Left ventricle myocardium inferior (tissue), 1 donor: ENCODE measurements around the gene AHSG. TPM values are rescaled to one million over a fixed set of nuclear protein-coding genes. Genes with fewer than 3 reads are reported as not detected.

Source experiments
- DNase-seq: peaks from one replicate; pipeline ENCODE4 v3.0.0-alpha.2; 2020
- H3K27ac ChIP-seq: fragments of 200-600 bp; replicated peaks from 2 replicates; pipeline ENCODE4 v1.8.0; 2021
- H3K27me3 ChIP-seq: fragments of 200-600 bp; 2 replicates; pipeline ENCODE4 v1.8.0; 2021; ENCODE audit warnings: low read depth
- H3K36me3 ChIP-seq: fragments of 200-600 bp; 2 replicates; pipeline ENCODE4 v1.8.0; 2021
- H3K4me1 ChIP-seq: fragments of 200-600 bp; 2 replicates; pipeline ENCODE4 v1.8.0; 2021
- H3K4me3 ChIP-seq: fragments of 200-600 bp; 2 replicates; pipeline ENCODE4 v1.8.0; 2021; ENCODE audit warnings: mild to moderate bottlenecking, moderate library complexity
- H3K9me3 ChIP-seq: fragments of 200-600 bp; replicated peaks from 2 replicates; pipeline ENCODE4 v1.8.0; 2021
- CTCF ChIP-seq: fragments of 200-600 bp; IDR thresholded peaks from 2 replicates; pipeline ENCODE4 v1.8.0; 2021; ENCODE audit warnings: antibody characterized with exemption, mild to moderate bottlenecking, borderline replicate concordance
- intact Hi-C: fragments of 100-400 bp; cut with micrococcal nuclease; formaldehyde crosslinking; loops from one replicate; pipeline ENCODE4 v1.11.0; 2022
- total RNA-seq: library from RNA; stranded (reverse); fragmentation: NEBNext Ultra II Directional; extraction: Animal tissue kit (Norgen Biotek cat#: 25700); gene quantifications from one replicate; pipeline ENCODE4 v1.2.1, GENCODE V29; 2021
- donor health status: DM: no; HTN: yes; CAD: no; lungs with severe emphysema.

The AHSG gene
- total RNA-seq, 1 donor from 2014 or later, result not detected

GRCh38 chr3:186569779-186570095, 43.1 kb upstream of the AHSG start:
- Histone ChIP-seq H3K4me1 (peaks cover 57% of the 10 kb centered on the region), H3K9me3 (no peaks in the 10 kb centered on the region), H3K36me3 (peaks cover 21% of the 10 kb centered on the region), H3K27ac (peak overlapping the region; percentile 66), H3K4me3 (peak overlapping the region; percentile 93), H3K27me3 (no peaks in the 10 kb centered on the region)
- DNase-seq, result no peak
- TF ChIP-seq CTCF, result no peak
- intact Hi-C loops, result no loop called here

- DNase-seq, result peak; percentile 99
- Histone ChIP-seq H3K27me3 (no peaks in the 10 kb centered on the region), H3K27ac (peak within 1 kb of the TSS; percentile 92), H3K4me3 (peak within 1 kb of the TSS; percentile 93), H3K9me3 (no peaks in the 10 kb centered on the region), H3K4me1 (peaks cover 52% of the 10 kb centered on the region), H3K36me3 (peaks cover 24% of the 10 kb centered on the region)
- no peak for TF ChIP-seq CTCF
- intact Hi-C loops, result no loop called here
These were observed 42.5 kb upstream of the AHSG start, which contains the start of gene DNAJB11 for GRCh38 chr3:186570096-186570940. TSS of gene DNAJB11 (plus strand) at chr3:186570720. CDS start at chr3:186570898, 178 bp downstream.

- Histone ChIP-seq H3K27me3 (no peaks in the 10 kb centered on the region), H3K4me3 (peak overlapping the region; percentile 93), H3K4me1 (peaks cover 45% of the 10 kb centered on the region), H3K27ac (peak overlapping the region; percentile 92), H3K36me3 (peaks cover 31% of the 10 kb centered on the region), H3K9me3 (no peaks in the 10 kb centered on the region)
- TF ChIP-seq CTCF, result no peak
- intact Hi-C loops, result no loop called here
- no peak for DNase-seq
These were observed 41.8 kb upstream of the AHSG start for GRCh38 chr3:186570941-186571643.

DNA sequence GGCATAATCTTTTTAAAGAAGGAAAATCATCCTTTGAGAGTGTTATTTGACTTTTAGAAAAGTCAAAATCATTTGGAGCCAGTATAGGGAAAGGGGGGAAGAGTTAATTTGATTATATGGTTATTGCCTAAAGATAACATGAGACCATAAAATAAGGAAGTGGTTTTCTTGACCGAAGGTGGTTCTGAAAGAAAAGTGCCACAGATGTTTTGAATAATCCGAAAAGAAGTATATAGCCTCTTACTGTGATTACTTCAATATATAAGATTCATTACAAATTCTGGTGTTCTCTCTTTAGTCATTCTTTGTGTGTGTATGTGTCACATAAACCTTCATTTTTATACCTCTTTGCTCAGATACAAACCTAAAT, 41.2 kb upstream of the AHSG start:
- Histone ChIP-seq H3K27ac (no peak overlapping the region), H3K9me3 (no peaks in the 10 kb centered on the region), H3K4me3 (peak overlapping the region; percentile 93), H3K27me3 (no peaks in the 10 kb centered on the region), H3K4me1 (peaks cover 39% of the 10 kb centered on the region), H3K36me3 (peaks cover 37% of the 10 kb centered on the region)
- no peak for TF ChIP-seq CTCF
- intact Hi-C loops, result no loop called here
- no peak for DNase-seq

DNA sequence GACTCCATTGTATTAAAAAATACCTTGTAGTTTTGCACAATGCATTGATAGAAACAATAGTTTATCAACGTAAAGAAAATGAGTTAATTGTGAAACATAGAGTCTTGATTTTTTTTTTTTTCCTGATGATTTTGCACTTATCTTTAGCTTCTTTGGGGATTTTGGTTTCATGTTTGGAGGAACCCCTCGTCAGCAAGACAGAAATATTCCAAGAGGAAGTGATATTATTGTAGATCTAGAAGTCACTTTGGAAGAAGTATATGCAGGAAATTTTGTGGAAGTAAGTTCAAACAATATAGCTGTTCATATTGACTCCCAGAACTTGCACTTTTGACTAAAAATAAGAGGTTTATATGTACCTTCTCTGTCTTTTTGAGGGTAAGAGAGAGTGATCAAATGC, 35.3 kb upstream of the AHSG start:
- no peak overlapping the region for H3K27ac ChIP-seq
- H3K4me3 ChIP-seq, result no peak overlapping the region
- no peak for TF ChIP-seq CTCF
- intact Hi-C loops, result no loop called here
- H3K9me3 ChIP-seq, result no peaks in the 10 kb centered on the region
- H3K36me3 ChIP-seq, result peaks cover 88% of the 10 kb centered on the region
- H3K4me1 ChIP-seq, result no peaks in the 10 kb centered on the region
- no peak for DNase-seq
- H3K27me3 ChIP-seq, result no peaks in the 10 kb centered on the region
